ENCODE data around the gene COA8.

The COA8 gene

GRCh38 chr14:103535891-103536565, 26.7 kb upstream of the COA8 start:
- in situ Hi-C loops (cut with MboI; ENCODE audit: low sequenced_read_pairs) = no loop called here

DNA sequence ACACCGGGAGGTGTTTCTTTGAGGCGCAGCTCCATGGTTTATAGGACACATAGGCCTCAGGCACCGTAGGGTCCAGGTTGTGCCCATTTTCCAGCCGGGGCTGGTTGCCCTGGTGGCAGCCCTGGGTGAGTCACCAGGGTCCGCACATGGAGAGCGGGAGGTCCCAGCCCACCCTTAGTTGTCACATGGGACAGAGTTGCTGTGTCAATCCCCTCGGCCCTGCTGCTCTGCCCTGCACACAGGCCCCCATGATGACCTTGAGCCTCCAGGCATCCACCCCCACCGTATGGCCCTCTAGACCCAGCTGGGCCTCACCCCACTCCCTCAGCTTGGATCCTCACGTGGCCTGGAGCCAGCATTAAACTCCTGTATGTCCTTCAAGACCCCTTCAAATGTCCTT, 26.1 kb upstream of the COA8 start:
- in situ Hi-C loops (cut with MboI; ENCODE audit: low sequenced_read_pairs) = no loop called here

- in situ Hi-C loops (cut with MboI; ENCODE audit: low sequenced_read_pairs) = no loop called here
Measured at GRCh38 chr14:103537175-103537990, 25.4 kb upstream of the COA8 start.

DNA sequence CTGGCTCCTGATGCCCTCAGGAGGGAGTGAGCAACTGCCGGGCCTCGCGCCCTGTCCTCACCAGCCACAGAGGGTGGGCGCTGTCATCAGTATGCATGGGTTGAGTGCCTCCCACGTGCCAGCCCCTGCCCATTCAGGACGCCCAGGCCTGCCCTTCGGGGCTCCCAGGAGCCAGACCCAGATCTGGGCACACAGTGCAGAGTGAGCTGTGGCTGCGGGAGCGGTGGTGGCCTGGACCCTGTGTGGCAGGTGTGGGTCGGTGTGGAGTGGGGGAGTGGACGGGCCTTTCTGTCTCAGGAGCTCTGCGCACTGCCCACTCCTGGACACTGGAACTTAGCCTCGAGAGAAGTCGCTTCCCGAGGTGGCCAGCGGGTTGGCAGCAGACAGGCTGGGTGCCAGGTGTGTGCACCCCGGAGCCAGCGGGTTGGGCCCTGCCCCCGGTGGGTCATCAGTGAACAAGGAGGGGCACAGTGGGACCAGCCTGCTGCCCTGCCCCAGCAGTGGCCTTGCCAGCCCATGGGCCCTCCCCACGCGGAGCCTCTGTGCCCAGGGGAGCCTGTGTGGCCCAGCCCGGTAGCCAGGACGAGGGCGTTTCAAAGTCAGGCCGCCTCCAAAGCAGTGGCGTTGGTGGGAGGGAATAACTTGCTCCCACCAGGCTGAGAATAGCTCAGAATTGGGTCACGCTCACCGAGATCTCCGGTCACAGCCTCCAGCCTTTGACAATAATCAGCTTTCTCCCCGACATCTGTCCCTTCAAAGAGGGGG, 24.3 kb upstream of the COA8 start:
- in situ Hi-C loops (cut with MboI; ENCODE audit: low sequenced_read_pairs) = no loop called here

DNA sequence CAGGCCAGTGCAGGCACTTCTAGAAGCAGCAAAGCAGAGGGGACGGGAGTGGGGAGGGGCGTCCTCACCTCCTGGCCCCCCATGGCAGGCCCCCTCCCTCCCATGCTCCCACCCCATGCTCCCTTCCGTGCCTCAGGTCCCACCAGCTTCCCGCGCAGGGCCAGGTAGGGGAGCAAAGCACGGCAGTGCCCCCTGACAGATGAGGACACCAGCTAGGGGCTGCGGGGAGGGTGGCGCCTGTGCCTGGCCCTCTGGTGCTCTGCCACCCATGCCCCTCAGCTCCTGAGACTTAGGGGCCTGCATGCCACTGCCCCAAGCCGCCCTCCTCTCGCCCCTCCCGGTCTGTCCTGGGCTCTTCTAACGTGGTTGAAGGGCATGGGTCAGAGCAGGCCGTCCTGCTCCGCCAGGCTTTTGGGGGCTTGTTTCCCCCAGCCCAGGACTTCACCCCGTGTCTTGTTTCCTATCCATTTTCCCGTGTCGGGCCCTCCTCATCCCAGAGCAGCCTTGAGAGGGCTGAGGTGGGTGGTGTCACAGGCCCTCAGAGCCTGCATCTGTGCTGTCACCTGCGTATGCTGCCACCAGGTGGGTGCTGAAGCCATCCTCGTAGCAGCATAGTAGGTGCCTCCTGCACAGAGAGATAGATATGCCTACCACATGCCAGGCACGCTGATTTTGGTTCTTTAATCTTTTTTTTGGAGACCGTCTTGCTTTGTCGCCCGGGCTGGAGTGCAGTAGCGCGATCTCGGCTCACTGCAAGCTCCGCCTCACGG, 23.5 kb upstream of the COA8 start:
- in situ Hi-C loops (cut with MboI; ENCODE audit: low sequenced_read_pairs) = no loop called here

DNA sequence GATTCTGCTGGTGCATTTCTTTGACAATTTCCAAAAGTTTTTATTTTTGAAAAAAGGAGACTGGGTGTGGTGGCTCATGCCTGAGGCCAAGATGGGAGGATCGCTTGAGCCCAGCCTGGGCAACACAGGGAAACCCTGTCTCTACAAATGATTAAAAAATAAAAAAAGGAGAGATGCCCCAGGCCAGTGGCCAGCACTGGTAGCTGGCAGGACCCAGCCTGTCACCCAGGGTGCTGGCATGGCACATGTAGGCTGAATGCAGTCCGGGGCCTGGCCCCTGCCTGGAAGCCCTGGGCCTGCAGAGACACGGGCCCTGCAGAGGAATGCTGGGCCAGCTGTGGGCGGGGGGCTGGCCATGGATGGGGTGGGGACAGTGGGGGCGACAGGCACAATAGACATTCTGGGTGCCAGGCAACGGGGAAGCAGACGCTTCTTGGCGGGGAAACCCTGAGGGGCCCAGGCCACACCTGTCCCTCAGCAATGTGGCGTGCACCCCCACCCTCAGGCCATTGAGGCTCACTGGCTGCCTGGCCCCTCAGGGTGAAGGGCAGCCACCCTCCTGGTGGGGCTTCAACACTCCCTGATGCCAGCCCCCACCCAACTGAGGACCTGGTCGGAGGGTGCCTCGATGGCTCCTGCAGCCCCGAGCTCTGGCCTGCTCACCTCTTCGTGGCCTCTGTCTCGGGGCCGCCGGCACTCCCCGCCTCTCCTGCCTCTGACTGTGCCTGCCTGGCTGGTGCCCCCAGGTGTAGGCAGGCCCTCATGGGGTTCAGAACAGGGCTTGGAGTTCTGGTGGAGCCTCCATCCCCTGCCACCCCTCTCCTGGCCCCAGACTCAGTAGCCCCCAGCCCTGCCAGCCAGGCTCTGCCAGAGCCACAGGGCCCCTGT, 21.7 kb upstream of the COA8 start:
- in situ Hi-C loops (cut with MboI; ENCODE audit: low sequenced_read_pairs) = no loop called here

DNA sequence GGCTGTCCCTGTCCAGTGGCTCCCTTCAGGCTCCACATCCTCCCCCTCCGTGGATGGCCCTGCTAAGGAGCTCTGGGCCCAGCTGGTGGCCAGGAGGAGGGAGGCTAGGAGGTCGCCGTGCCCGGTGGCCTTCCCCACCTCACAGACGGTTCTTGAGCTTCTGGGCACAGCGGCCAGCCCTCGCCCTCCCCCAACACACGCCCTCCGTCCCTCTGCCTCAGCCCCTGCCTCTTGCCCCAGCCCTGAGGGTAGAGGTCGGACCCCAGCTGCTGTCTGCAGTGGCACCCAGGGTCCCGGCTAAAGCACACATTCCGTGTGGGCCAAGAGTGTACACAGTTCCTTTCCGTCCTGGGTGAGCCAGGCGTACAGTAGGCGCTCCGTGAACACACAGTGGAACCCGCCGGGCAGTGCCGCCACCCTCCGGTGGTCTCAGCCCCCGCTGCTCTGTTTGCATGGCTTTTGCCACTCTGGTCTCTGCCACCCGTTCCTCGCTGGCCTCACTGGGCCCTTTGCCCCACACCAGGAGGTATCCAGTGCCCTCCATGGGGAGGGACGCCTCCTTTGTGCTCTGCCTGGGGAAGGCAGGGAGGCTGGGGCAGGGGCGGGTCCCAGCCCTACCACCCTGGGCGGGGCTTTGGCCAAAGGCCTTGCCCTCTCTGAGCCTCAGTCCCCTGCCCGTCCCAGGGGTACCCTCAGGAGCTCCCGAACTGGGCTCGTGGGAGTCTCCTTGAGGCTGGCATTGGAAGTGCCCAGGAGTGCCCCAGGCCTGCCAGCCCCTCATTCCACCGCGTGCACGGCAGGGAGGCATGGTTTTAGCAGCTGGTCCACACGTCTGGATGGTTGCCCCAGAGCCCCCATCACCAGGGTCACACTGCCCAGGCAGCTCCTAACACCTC, 20.8 kb upstream of the COA8 start:
- in situ Hi-C loops (cut with MboI; ENCODE audit: low sequenced_read_pairs) = no loop called here

GRCh38 chr14:103542605-103543088, 20.1 kb upstream of the COA8 start:
- in situ Hi-C loops (cut with MboI; ENCODE audit: low sequenced_read_pairs) = no loop called here

- in situ Hi-C loops (cut with MboI; ENCODE audit: low sequenced_read_pairs) = no loop called here
Measured at GRCh38 chr14:103543140-103543539, 19.6 kb upstream of the COA8 start.

- in situ Hi-C loops (cut with MboI; ENCODE audit: low sequenced_read_pairs) = no loop called here
Measured at GRCh38 chr14:103543721-103544387, 18.9 kb upstream of the COA8 start.

GRCh38 chr14:103544388-103545218, 18.2 kb upstream of the COA8 start:
- in situ Hi-C loops (cut with MboI; ENCODE audit: low sequenced_read_pairs) = no loop called here

DNA sequence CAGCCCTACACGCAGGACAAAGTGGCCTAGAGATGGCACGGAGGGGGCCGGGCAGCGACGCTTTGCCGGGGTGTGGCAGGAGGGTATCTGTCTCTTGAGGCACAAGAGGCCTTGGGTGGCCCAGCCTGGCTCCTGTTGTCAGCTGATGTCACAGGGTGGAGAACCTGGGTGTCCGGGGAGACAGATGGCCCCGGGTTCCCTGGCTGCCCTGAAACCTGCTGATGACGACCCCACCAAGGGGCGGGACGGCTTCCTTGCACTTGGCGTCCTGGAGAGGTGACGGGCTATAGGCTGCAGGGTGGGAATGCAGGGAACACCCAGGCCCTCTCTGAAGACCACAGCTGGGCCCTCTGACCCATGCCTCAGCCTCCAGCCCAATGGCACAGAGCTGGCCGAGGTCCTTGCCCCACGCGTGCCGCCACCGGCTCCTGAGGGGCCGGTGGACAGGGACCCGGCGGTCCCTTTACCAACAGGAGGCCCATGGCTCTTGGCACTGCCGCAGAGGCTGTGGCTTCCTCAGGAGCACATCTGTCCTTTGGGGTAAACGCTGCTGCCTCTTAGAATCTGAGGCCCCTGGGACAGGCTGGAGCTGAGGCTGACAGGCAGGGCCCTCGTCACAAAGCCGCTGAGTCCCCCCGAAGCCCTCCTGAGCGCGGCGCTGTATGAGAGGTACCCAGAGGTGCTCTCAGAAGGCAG, 17.4 kb upstream of the COA8 start:
- in situ Hi-C loops (cut with MboI; ENCODE audit: low sequenced_read_pairs) = no loop called here

DNA sequence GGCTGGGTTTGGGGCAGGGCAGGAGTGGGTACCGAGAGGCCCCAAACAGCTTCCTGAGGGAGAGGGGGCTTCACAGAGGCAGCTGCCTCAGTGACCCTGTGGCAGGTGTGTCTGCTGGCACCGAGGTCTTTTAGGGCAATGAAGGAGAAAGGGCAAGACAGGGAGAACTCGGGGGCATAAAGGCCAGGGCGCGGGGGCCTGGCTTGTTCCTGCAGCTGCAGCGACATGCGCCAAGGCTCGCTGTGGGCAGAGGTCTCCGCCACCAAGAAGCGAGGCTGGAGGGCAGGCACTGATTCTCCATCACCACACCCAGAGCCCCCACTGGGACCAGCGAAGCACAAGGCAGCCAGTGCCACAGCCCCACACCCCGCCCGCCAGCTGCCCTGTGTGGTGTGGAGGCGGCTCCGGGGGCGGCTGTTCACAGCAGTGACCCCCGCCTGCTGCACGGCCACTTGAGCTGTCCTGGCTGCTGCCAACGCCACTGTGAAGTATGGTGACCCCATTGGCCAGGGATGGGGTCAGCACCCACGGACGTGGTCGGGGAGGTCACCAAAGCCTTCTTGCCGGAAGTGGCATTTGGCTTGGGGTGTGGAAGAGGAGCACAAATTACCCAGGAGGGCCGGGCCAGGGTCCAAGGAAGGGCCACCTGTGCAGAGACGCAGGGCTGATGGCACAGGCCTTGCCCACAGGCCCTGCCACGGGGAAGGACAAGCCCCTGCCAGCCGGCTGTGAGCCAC, 16.7 kb upstream of the COA8 start:
- in situ Hi-C loops (cut with MboI; ENCODE audit: low sequenced_read_pairs) = no loop called here

- in situ Hi-C loops (cut with MboI; ENCODE audit: low sequenced_read_pairs) = no loop called here
Measured at GRCh38 chr14:103546652-103547454, 15.9 kb upstream of the COA8 start.

GRCh38 chr14:103547455-103547940, 15.3 kb upstream of the COA8 start:
- in situ Hi-C loops (cut with MboI; ENCODE audit: low sequenced_read_pairs) = no loop called here

All from hTERT RPE-1 (cell line).